K562 (cell line): Measurements from ENCODE around the gene LCN1. TPM values are rescaled to one million over a fixed set of nuclear protein-coding genes. Genes with fewer than 3 reads are reported as not detected.

ENCODE experiments used
- ATF4 ChIP-seq: fragments of 450-650 bp; formaldehyde crosslinking; IDR thresholded peaks from 2 replicates; pipeline ENCODE4 v1.4.0; 2022; ENCODE audit warnings: mild to moderate bottlenecking, moderate library complexity
- ELK1 ChIP-seq: sonication (generic); formaldehyde crosslinking; IDR thresholded peaks from 2 replicates; pipeline ENCODE4 v1.8.1; 2022; ENCODE audit warnings: missing genetic modification reagents
- FOXP4 ChIP-seq: sonication (generic); formaldehyde crosslinking; IDR thresholded peaks from 2 replicates; pipeline ENCODE4 v1.8.0; 2022; ENCODE audit warnings: mild to moderate bottlenecking, missing genetic modification reagents, borderline replicate concordance
- GATAD2A ChIP-seq: fragments of 450-650 bp; IDR thresholded peaks from 2 replicates; pipeline ENCODE4 v1.6.1; 2017
- HDGF ChIP-seq: fragments of 450-650 bp; IDR thresholded peaks from 2 replicates; pipeline ENCODE4 v1.6.1; 2016
- HOXB6 ChIP-seq: fragments of 250-450 bp; sonication (Bioruptor Pico); IDR thresholded peaks from 2 replicates; pipeline ENCODE4 v1.5.1; 2022; ENCODE audit warnings: mild to moderate bottlenecking, borderline replicate concordance
- SAFB ChIP-seq: fragments of 200-400 bp; formaldehyde crosslinking; IDR thresholded peaks from 2 replicates; pipeline ENCODE4 v1.6.1; 2017; ENCODE audit warnings: low read depth, low read length, borderline replicate concordance
- SMARCE1 ChIP-seq: fragments of 450-650 bp; IDR thresholded peaks from 2 replicates; pipeline ENCODE4 v1.7.1; 2016; ENCODE audit warnings: mild to moderate bottlenecking
- ZNF407 ChIP-seq: fragments of 450-650 bp; IDR thresholded peaks from 2 replicates; pipeline ENCODE4 v1.6.1; 2016; ENCODE audit warnings: low read depth
- ZNF518B ChIP-seq: fragments of 250-450 bp; sonication (Bioruptor Pico); IDR thresholded peaks from 2 replicates; pipeline ENCODE4 v1.5.0; 2021; ENCODE audit warnings: mild to moderate bottlenecking, moderate library complexity
- ZNF77 ChIP-seq: fragments of 250-450 bp; sonication (Bioruptor Pico); IDR thresholded peaks from 2 replicates; pipeline ENCODE4 v1.5.0; 2020
- polyA plus RNA-seq, 8 experiments: library from polyadenylated mRNA; depleted of rRNA in 4 of 8; stranded (reverse) in 5 of 8; unstranded in 3 of 8; fragments of >200 nt; fragmentation: Nextera tagmentation in 2 of 8; fragmentation: Illumina TruSeq in 1 of 8; extraction: Ambion mirVana in 2 of 8; extraction: Trizol in 1 of 8; gene quantifications; 2 replicates each; pipeline versions ENCODE4 v1.2.1 to v1.2.3, GENCODE V29; 2011 to 2014; ENCODE audit warnings: inconsistent platforms in 1 of 8, missing spikeins in 1 of 8
- total RNA-seq, 7 experiments: library from RNA; depleted of rRNA in 6 of 7; stranded (reverse); fragments of >200 nt in 6 of 7; fragmentation: Illumina TruSeq in 2 of 7; extraction: Trizol in 2 of 7; gene quantifications; 2 replicates each; pipeline versions ENCODE4 v1.2.1 to v1.2.3, GENCODE V29; 2011 to 2021; ENCODE audit warnings: low replicate concordance in 1 of 7

The LCN1 gene
- total and polyA plus RNA-seq, 9 of the 15 experiments (the other 6 are each of a cell fraction or from before 2014, with no cell fraction given) = not detected

GRCh38 chr9:135500071-135500524 lies 21.1 kb upstream of the LCN1 start (continued):
- TF ChIP-seq HOXB6 (CRISPR knock-in tag) (no peak), SAFB (no peak), GATAD2A (no peak), SMARCE1 (no peak), ZNF518B (CRISPR knock-in tag) (no peak), ATF4 (CRISPR knock-in tag) (no peak), ZNF77 (no peak), ZNF407 (no peak), HDGF (no peak), ELK1 (CRISPR knock-in tag) (no peak), FOXP4 (CRISPR knock-in tag) (no peak)
